Breast epithelium (tissue), 3 donors: Measurements from ENCODE around the gene OR51B6.

Source experiments
- POLR2A ChIP-seq: fragments of 450-650 bp; IDR thresholded peaks from one replicate; pipeline ENCODE4 v1.6.1; 2016; ENCODE audit warnings: antibody characterized with exemption, mild to moderate bottlenecking, moderate library complexity
- POLR2AphosphoS5 ChIP-seq, 3 donors: sonication (generic); formaldehyde crosslinking; IDR thresholded peaks; one replicate each; pipeline ENCODE4 v1.6.1; 2017; ENCODE audit warnings: antibody characterized with exemption in 3 of 3
- TF ChIP-seq, protein P1 (sequence below), 3 donors: fragments of 450-650 bp; IDR thresholded peaks; one replicate each; pipeline ENCODE4 v1.5.1; 2016 to 2017; ENCODE audit warnings: antibody characterized with exemption in 3 of 3, mild to moderate bottlenecking in 3 of 3, moderate library complexity in 3 of 3

DNA sequence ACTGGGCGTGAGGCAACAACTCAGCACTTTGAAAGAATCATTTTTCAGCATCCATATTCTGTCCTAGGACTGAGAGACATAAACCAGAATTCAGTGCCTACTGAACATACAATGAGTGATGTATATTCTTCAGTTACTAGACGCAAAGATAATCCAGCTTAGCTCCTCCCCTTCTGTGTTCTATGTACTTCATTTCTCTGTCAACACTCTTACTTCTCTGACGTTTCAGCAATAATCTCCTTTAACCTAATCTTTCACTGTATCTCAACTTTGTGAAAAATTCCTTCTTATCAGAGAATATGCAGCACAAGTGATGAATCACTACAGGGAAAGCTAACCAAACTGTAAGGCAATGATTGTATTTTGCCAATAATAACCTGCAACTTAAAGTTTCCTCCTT lies 5.5 kb upstream of the OR51B6 start:
- TF ChIP-seq, protein P1, sequence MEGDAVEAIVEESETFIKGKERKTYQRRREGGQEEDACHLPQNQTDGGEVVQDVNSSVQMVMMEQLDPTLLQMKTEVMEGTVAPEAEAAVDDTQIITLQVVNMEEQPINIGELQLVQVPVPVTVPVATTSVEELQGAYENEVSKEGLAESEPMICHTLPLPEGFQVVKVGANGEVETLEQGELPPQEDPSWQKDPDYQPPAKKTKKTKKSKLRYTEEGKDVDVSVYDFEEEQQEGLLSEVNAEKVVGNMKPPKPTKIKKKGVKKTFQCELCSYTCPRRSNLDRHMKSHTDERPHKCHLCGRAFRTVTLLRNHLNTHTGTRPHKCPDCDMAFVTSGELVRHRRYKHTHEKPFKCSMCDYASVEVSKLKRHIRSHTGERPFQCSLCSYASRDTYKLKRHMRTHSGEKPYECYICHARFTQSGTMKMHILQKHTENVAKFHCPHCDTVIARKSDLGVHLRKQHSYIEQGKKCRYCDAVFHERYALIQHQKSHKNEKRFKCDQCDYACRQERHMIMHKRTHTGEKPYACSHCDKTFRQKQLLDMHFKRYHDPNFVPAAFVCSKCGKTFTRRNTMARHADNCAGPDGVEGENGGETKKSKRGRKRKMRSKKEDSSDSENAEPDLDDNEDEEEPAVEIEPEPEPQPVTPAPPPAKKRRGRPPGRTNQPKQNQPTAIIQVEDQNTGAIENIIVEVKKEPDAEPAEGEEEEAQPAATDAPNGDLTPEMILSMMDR (IDR thresholded peaks at IDR 0.05) = no peak
- no peak for TF ChIP-seq POLR2AphosphoS5 (IDR thresholded peaks at IDR 0.05)
- TF ChIP-seq POLR2A = no peak
